ENCODE data around the gene LIN9. TPM values are rescaled to one million over a fixed set of nuclear protein-coding genes. Genes with fewer than 3 reads are reported as not detected.
"Not testable (repeated sequence)": the region's sequence is repeated elsewhere in the genome, so short reads cannot be mapped to it uniquely, and the experiment has no call there.

The LIN9 gene
- total RNA-seq, 2 experiments from 2014 or later = 13.6 to 15.4 TPM

DNA sequence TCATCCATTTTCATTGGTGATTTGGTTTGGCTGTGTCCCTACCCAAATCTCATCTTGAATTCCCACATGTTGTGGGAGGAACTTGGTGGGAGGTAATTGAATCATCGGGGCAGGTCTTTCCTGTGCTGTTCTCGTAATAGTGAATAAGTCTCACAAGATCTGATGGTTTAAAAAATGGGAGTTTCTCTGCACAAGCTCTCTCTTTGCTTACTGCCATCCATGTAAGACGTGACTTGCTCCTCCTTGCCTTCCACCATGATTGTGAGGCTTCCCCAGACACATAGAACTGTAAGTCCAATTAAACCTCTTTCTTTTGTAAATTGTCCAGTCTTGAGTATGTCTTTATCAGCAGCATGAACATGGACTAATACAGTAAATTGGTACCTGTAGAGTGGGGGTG lies 31.1 kb upstream of the LIN9 start:
- POLR2A ChIA-PET; H3K4me3 Mint-ChIP-seq; DNase-seq; H3K27me3 Mint-ChIP-seq; H3K36me3 Mint-ChIP-seq (ENCODE audit: low read depth); H3K4me1 Mint-ChIP-seq; H3K27ac Mint-ChIP-seq: not testable (repeated sequence)
- CTCF ChIA-PET = interaction anchor here (0.6 kb wide), 1 partner anchor 26 kb away, joined by 3 read pairs; no protein-coding TSS in a partner anchor
- peaks cover 10% of the 10 kb centered on the region for H3K9me3 Mint-ChIP-seq

DNA sequence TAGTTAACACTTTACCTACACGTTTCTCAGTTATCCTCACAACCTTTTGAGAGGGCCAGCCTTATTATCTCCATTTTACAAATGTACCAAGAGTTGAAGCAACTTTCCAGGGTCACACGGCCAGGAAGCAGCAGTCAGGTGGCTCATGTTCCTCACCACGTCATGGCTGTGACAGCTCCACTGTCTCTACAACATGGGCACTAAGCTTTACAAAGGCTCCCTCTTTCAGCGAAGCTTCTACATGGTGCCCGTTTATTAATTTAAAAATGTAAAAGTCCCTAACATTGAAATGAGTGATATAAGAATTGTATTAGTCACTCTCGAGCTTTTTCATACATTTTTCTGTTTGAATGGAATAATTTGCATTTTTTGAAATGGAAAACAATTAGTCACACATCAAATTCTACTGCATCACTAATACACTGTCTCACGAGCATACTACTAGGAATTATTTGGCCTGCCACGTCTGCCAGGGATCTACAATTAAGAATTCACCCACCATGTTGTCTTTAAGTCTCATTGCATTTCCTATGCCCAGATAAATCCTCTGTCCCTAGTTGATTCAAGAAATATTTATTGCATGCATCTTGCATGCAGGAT lies 28.4 kb upstream of the LIN9 start:
- no peak overlapping the region for H3K27ac Mint-ChIP-seq
- peaks cover 6% of the 10 kb centered on the region for H3K27me3 Mint-ChIP-seq
- no peak overlapping the region for H3K4me3 Mint-ChIP-seq
- no peak for DNase-seq
- peaks cover 3% of the 10 kb centered on the region for H3K36me3 Mint-ChIP-seq (ENCODE audit: low read depth)
- H3K4me1 Mint-ChIP-seq = peaks cover 9% of the 10 kb centered on the region
- H3K9me3 Mint-ChIP-seq = peaks cover 7% of the 10 kb centered on the region
- CTCF ChIA-PET = no interaction called here
- POLR2A ChIA-PET = no interaction called here

DNA sequence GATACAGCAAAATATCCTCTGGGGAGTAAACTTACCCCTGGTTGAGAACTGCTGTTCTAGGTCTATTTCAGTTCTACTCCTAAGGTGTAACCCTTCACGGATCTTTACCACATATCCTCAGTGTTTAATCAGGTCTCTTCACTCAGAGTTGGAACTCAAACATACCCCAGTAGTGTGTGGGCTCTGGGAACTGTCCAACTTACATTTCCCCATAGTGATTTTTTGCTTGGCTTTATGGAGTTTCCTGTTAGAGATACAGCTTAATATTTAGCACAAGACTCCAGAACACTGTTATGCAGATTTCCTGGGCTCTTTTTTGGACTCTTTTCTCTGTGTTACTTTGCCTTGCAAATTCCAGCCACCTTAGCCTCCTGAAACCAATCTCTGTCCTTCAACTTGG lies 26.7 kb upstream of the LIN9 start:
- Mint-ChIP-seq H3K27me3 (peaks cover 6% of the 10 kb centered on the region), H3K4me1 (peaks cover 9% of the 10 kb centered on the region), H3K4me3 (no peak overlapping the region), H3K36me3 (ENCODE audit: low read depth) (peaks cover 3% of the 10 kb centered on the region), H3K9me3 (peaks cover 6% of the 10 kb centered on the region), H3K27ac (no peak overlapping the region)
- ChIA-PET CTCF (no interaction called here), POLR2A (no interaction called here)
- no peak for DNase-seq

DNA sequence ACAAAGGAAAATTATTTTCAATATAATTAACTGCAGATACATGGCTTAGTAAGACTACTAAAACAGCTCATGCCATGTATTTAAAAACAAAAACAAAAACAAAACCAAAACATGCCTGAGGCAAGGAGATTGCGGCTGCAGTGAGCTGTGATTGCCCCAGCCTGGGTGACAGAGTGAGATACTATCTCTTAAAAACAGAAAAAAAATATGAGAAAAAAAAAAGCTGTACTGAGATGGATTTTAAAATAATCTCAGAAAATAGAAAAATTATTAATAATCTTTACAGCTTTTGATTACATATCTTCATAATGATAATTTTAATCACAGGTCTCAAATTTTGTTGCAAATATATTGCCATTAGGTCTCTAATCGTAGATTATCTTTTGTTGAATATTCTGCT lies 24.0 kb upstream of the LIN9 start:
- DNase-seq = peak; percentile 31
- Mint-ChIP-seq H3K4me1 (peaks cover 16% of the 10 kb centered on the region), H3K36me3 (ENCODE audit: low read depth) (no peaks in the 10 kb centered on the region), H3K9me3 (no peaks in the 10 kb centered on the region), H3K27me3 (no peaks in the 10 kb centered on the region), H3K27ac (peak overlapping the region; percentile 31), H3K4me3 (peak overlapping the region; percentile 2)
- CTCF ChIA-PET = interaction anchor here (0.7 to 2.0 kb wide), 17 partner anchors 8 to 268 kb away, joined by 3 to 7 read pairs (median 3); partner anchors contain the start of gene LIN9
- POLR2A ChIA-PET = interaction anchor here (0.6 kb wide), 1 partner anchor 271 kb away, joined by 3 read pairs; the partner anchor contains the start of gene H3-3A

DNA sequence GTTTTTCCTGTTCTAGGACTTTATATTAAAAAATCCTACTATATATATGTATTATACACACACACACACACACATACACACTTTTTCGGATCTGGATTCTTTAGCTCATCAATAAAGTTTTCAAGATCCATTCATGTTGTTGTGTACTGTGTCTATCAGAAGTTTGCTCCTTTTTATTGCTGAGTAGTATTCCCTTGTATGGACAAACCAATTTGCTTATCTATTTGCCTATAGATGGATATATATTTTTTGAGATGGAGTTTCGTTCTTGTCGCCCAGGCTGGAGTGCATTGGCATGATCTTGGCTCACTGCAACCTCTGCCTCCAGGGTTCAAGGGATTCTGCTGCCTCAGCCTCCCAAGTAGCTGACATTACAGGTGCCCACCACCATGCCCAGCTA lies 20.3 kb upstream of the LIN9 start:
- Mint-ChIP-seq H3K27ac (no peak overlapping the region), H3K27me3 (no peaks in the 10 kb centered on the region), H3K9me3 (no peaks in the 10 kb centered on the region), H3K4me1 (peaks cover 22% of the 10 kb centered on the region), H3K4me3 (no peak overlapping the region), H3K36me3 (ENCODE audit: low read depth) (no peaks in the 10 kb centered on the region)
- POLR2A ChIA-PET = no interaction called here
- CTCF ChIA-PET = interaction anchor here (0.6 kb wide), 1 partner anchor 355 kb away, joined by 4 read pairs; no protein-coding TSS in a partner anchor
- no peak for DNase-seq

DNA sequence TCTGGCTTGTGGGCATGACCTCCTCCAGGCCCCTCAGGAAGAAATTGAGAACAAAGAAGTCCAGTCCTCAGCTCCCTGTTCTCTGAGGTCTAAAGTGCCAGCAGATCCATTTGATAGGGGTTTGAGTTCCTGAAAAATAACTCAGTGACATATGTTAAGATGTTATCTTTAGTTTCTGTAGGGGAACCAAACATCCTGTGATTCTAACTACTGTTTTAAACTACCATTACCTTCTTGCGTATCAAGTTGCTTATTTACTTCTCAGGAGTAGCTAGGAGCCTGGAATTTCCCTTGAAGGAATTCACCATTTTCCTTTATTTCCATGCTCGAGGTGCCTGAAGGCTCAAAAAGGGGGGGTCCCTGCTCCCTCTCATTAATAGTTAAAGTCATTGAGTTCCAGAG lies 18.8 kb upstream of the LIN9 start:
- POLR2A ChIA-PET = no interaction called here
- H3K27me3 Mint-ChIP-seq = no peaks in the 10 kb centered on the region

DNA sequence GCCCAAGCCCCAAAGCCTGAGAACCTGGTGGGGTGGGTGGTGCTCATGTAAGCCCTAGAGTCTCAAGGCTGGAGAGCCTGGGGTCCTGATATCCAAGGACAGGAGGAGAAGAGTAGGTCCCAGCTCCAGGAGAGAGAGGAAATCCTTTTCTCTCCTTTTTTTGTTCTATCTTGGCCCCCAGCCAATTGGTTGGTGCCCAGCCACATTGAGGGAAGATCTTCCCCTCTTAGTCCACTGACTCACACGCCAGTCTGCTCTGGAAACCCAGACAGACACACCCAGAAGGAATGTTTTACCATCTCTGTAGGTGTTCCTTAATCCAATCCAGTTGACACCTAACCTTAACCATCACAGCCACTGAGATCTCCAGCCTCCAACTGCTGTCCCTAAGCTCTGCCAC lies 16.2 kb upstream of the LIN9 start:
- no peak overlapping the region for H3K4me3 Mint-ChIP-seq
- peaks cover 12% of the 10 kb centered on the region for H3K4me1 Mint-ChIP-seq
- H3K27ac Mint-ChIP-seq = no peak overlapping the region
- no peak for DNase-seq
- H3K9me3 Mint-ChIP-seq = no peaks in the 10 kb centered on the region
- no peaks in the 10 kb centered on the region for H3K36me3 Mint-ChIP-seq (ENCODE audit: low read depth)
- POLR2A ChIA-PET = no interaction called here
- CTCF ChIA-PET = interaction anchor here (0.8 kb wide), 1 partner anchor 8 kb away, joined by 3 read pairs; no protein-coding TSS in a partner anchor
- H3K27me3 Mint-ChIP-seq = peaks cover 6% of the 10 kb centered on the region

More for the DNA sequence above, 18.8 kb upstream of the LIN9 start:
- no peak overlapping the region for H3K4me3 Mint-ChIP-seq
- CTCF ChIA-PET = no interaction called here
- no peaks in the 10 kb centered on the region for H3K36me3 Mint-ChIP-seq (ENCODE audit: low read depth)
- no peak for DNase-seq
- H3K9me3 Mint-ChIP-seq = no peaks in the 10 kb centered on the region
- no peak overlapping the region for H3K27ac Mint-ChIP-seq
- H3K4me1 Mint-ChIP-seq = peaks cover 15% of the 10 kb centered on the region

DNA sequence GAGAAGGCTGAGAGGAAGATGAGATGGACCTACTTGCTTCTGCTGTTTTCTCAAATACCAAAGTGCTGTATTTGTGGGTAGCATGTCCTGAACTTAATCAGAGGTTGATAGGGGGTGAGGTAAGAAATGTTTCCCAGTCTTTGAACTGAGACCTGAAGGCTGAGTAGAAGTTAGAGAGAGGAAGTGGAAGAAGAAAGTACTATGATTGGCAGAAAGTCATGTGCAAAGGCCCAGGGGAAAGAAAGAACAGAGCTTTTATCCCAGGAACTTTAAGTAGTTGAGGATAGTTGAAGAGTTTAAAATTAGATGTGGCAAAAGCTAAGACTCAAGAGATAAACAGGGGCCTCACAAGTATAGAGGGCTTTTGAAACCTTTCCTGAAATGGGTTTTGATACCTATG lies 15.5 kb upstream of the LIN9 start:
- no peak overlapping the region for H3K4me3 Mint-ChIP-seq
- peaks cover 6% of the 10 kb centered on the region for H3K27me3 Mint-ChIP-seq
- CTCF ChIA-PET = no interaction called here
- POLR2A ChIA-PET = no interaction called here
- DNase-seq = no peak
- peaks cover 8% of the 10 kb centered on the region for H3K4me1 Mint-ChIP-seq
- H3K27ac Mint-ChIP-seq = no peak overlapping the region
- H3K36me3 Mint-ChIP-seq (ENCODE audit: low read depth) = no peaks in the 10 kb centered on the region
- no peaks in the 10 kb centered on the region for H3K9me3 Mint-ChIP-seq

DNA sequence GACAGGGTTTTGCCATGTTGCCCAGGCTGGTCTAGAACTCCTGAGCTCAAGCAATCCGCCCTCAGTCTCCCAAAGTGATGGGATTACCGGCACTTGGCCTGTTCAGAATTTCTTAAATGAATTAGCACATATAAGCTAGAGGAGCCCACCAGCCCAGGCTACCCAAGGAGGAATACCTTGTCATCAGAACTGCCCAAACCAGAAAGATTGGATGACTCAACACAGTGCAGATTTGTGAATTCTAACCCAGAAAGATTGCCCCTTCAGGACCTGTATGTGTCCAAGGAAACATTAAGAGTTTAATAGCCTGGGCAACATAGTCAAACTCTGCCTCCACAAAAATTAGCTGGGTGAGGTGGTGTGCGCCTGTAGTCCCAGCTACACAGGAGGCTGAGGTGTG lies 14.0 kb upstream of the LIN9 start:
- H3K4me1 Mint-ChIP-seq = peaks cover 6% of the 10 kb centered on the region
- no peaks in the 10 kb centered on the region for H3K36me3 Mint-ChIP-seq (ENCODE audit: low read depth)
- no peak overlapping the region for H3K4me3 Mint-ChIP-seq

DNA sequence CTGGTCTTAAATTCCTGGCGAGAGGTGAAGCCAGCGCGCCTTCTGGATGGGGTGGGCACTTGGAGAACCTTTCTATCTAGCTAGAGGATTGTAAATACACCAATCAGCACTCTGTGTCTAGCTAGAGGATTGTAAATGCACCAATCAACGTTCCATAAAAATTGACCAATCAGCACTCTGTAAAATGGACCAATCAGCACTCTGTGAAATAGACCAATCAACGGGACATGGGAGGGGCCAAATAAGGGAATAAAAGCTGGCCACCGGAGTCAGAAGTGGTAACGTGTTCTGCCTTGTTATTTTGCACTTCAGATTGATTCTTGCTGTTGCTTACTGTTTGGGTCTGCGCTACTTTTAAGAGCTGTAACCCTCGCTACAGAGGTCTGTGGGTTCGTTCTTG lies 12.0 kb upstream of the LIN9 start:
- Mint-ChIP-seq H3K4me3 (no peak overlapping the region), H3K4me1 (no peaks in the 10 kb centered on the region), H3K36me3 (ENCODE audit: low read depth) (no peaks in the 10 kb centered on the region), H3K27me3 (peaks cover 16% of the 10 kb centered on the region), H3K9me3 (no peaks in the 10 kb centered on the region), H3K27ac (no peak overlapping the region)
- DNase-seq = no peak
- ChIA-PET CTCF (interaction anchor here (1.0 kb wide), 1 partner anchor 87 kb away, joined by 3 read pairs; the partner anchor contains the start of gene PARP1), POLR2A (no interaction called here)

More for the DNA sequence above, 14.0 kb upstream of the LIN9 start:
- ChIA-PET POLR2A (no interaction called here), CTCF (interaction anchor here (1.5 kb wide), 1 partner anchor 9 kb away, joined by 3 read pairs; no protein-coding TSS in a partner anchor)
- Mint-ChIP-seq H3K27ac (no peak overlapping the region), H3K9me3 (no peaks in the 10 kb centered on the region), H3K27me3 (peaks cover 8% of the 10 kb centered on the region)
- no peak for DNase-seq

DNA sequence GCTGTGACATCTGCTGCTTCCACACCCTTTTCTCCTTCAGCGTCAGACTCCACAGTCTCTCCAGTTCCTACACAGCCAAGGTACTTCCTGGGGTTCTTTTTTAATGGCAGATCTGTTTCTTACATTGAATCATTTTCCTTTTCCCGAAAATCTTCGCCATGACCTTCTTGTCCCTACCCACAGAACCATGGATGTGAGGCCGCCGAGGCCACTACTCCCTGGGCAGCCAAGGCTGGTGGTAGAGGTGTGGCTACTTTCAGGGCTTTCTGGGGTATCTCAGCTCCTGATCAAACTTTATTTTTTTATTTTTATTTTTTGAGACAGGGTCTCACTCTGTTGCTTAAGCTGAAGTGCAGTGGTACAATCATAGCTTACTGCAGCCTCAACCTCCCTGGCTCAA lies 9.5 kb upstream of the LIN9 start:
- Mint-ChIP-seq H3K36me3 (ENCODE audit: low read depth) (no peaks in the 10 kb centered on the region), H3K4me1 (no peaks in the 10 kb centered on the region), H3K27ac (no peak overlapping the region), H3K9me3 (no peaks in the 10 kb centered on the region), H3K4me3 (no peak overlapping the region), H3K27me3 (peaks cover 34% of the 10 kb centered on the region)
- ChIA-PET CTCF (no interaction called here), POLR2A (no interaction called here)
- DNase-seq = no peak

DNA sequence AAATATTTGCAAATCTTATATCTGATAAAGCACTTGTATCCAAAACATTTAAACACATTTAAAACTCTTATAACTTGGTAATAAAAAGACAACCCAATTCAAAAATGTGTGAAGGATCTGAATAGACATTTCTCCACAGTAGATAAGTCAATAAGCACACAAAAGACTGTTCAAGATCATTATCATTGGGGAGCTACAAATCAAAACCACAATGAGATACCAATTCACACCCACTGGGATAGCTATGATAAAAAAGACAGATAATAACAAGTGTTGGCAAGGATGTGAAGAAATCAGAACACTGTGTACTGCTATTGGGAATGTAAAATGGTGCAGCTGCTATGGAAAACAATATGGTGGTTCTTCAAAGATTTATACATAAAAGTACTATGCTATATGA lies 5.1 kb upstream of the LIN9 start:
- ChIA-PET POLR2A (no interaction called here), CTCF (interaction anchor here (0.6 kb wide), 1 partner anchor 9 kb away, joined by 3 read pairs; no protein-coding TSS in a partner anchor)
- Mint-ChIP-seq H3K4me3 (no peak overlapping the region), H3K9me3 (no peaks in the 10 kb centered on the region), H3K36me3 (ENCODE audit: low read depth) (no peaks in the 10 kb centered on the region), H3K27me3 (peaks cover 47% of the 10 kb centered on the region), H3K4me1 (peaks cover 9% of the 10 kb centered on the region), H3K27ac (no peak overlapping the region)
- no peak for DNase-seq

DNA sequence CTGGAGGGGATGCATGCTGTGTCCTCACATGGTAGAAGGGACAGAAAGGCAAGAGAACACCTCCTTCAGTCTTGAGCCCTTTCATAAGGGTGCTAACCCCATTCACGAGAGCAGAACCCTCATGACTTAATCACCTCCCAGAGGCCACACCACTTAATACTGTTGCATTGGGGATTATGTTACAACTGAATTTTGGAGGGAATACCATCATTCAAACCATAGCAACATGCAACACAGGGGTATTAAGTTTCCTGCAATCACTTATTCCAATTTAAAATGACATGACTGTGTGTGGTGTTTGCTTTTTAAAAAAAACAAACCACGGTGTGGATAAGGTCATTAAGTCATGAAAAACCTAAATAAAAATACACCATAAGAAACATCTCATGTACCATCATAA lies 3.1 kb upstream of the LIN9 start:
- DNase-seq = no peak
- CTCF ChIA-PET = interaction anchor here (0.7 to 0.9 kb wide), 3 partner anchors 21 to 146 kb away, joined by 3 read pairs; no protein-coding TSS in a partner anchor
- Mint-ChIP-seq H3K9me3 (no peaks in the 10 kb centered on the region), H3K4me3 (no peak overlapping the region), H3K27me3 (peaks cover 43% of the 10 kb centered on the region), H3K4me1 (peaks cover 13% of the 10 kb centered on the region), H3K36me3 (ENCODE audit: low read depth) (no peaks in the 10 kb centered on the region), H3K27ac (no peak overlapping the region)
- POLR2A ChIA-PET = no interaction called here

DNA sequence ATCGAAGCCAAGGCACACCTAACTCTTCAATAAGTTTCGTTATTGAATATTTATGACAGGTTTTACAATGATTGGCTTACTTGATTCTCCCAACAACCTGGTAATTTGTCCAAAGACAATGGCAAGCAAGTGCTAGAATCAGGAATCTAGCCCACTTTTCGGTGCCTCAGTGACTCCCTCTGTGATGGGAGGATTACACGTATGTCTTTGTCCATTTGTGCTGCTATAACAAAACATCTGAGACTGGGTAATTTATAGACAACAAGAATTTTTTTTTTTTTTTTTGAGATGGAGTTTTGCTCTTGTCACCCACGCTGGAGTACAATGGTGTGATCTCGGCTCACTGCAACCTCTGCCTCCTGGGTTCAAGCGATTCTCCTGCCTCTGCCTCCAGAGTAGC lies 2.4 kb upstream of the LIN9 start:
- peaks cover 19% of the 10 kb centered on the region for H3K4me1 Mint-ChIP-seq
- DNase-seq = no peak
- POLR2A ChIA-PET = no interaction called here
- no peaks in the 10 kb centered on the region for H3K9me3 Mint-ChIP-seq
- CTCF ChIA-PET = interaction anchor here (0.7 to 2.0 kb wide), 5 partner anchors 9 to 145 kb away, joined by 3 to 10 read pairs (median 3); no protein-coding TSS in a partner anchor
- no peak overlapping the region for H3K27ac Mint-ChIP-seq
- H3K36me3 Mint-ChIP-seq (ENCODE audit: low read depth) = no peaks in the 10 kb centered on the region
- peaks cover 41% of the 10 kb centered on the region for H3K27me3 Mint-ChIP-seq
- no peak overlapping the region for H3K4me3 Mint-ChIP-seq
